ENCODE data around the gene POU2AF1.

GRCh38 chr11:111423250-111423615 is 44.2 kb upstream of the POU2AF1 start:
- TF ChIP-seq, protein P1, sequence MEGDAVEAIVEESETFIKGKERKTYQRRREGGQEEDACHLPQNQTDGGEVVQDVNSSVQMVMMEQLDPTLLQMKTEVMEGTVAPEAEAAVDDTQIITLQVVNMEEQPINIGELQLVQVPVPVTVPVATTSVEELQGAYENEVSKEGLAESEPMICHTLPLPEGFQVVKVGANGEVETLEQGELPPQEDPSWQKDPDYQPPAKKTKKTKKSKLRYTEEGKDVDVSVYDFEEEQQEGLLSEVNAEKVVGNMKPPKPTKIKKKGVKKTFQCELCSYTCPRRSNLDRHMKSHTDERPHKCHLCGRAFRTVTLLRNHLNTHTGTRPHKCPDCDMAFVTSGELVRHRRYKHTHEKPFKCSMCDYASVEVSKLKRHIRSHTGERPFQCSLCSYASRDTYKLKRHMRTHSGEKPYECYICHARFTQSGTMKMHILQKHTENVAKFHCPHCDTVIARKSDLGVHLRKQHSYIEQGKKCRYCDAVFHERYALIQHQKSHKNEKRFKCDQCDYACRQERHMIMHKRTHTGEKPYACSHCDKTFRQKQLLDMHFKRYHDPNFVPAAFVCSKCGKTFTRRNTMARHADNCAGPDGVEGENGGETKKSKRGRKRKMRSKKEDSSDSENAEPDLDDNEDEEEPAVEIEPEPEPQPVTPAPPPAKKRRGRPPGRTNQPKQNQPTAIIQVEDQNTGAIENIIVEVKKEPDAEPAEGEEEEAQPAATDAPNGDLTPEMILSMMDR (conservative IDR thresholded peaks at IDR 0.05 in 1 of 2, IDR thresholded peaks at IDR 0.05 in 1 of 2; ENCODE audit: low read depth in 1 of 2, low read length in 2 of 2), result no peak
- TF ChIP-seq EZH2 (IDR thresholded peaks at IDR 0.05; ENCODE audit: low read length, missing control alignments), result no peak
